Body of pancreas (tissue), 4 donors: ENCODE measurements around the gene XRCC4.

Source experiments
- CTCF ChIP-seq, 7 experiments: fragments of 450-650 bp in 4 of 7; fragments of 200-600 bp in 3 of 7; sonication (generic) in 3 of 7; IDR thresholded peaks; one replicate each; pipeline ENCODE4 v1.5.1; 2016 to 2019; ENCODE audit warnings: antibody characterized with exemption in 7 of 7
- POLR2A ChIP-seq, 3 donors: fragments of 450-650 bp; IDR thresholded peaks; one replicate each; pipeline ENCODE4 v1.6.1; 2016; ENCODE audit warnings: antibody characterized with exemption in 3 of 3, mild to moderate bottlenecking in 2 of 3

- TF ChIP-seq CTCF (IDR thresholded peaks at IDR 0.05) (no peak), POLR2A (IDR thresholded peaks at IDR 0.05) (no peak)
These were observed 174.5 kb downstream of the XRCC4 start for GRCh38 chr5:83251849-83252248.
